Type B pancreatic cell (in vitro differentiated cells): ENCODE results near the gene APPBP2. TPM values are rescaled to one million over a fixed set of nuclear protein-coding genes. Genes with fewer than 3 reads are reported as not detected.
"Not testable (repeated sequence)": the region's sequence is repeated elsewhere in the genome, so short reads cannot be mapped to it uniquely, and the experiment has no call there.

Experiments used
- DNase-seq: peaks from one replicate; pipeline ENCODE4 v3.0.0; 2021; ENCODE audit warnings: mixed read lengths; ENCODE audit not compliant: unreplicated experiment; ENCODE audit errors: extremely low spot score
- H3K27ac Mint-ChIP-seq: 2 replicates; pipeline ENCODE4 v1.8.0; 2021; ENCODE audit warnings: mild to moderate bottlenecking, mixed read lengths
- H3K27me3 Mint-ChIP-seq: 2 replicates; pipeline ENCODE4 v1.8.0; 2021; ENCODE audit warnings: mixed read lengths
- H3K36me3 Mint-ChIP-seq: 2 replicates; pipeline ENCODE4 v1.8.0; 2021; ENCODE audit warnings: mixed read lengths
- H3K4me1 Mint-ChIP-seq: one replicate; pipeline ENCODE4 v1.8.0; 2021; ENCODE audit warnings: mixed read lengths; ENCODE audit not compliant: unreplicated experiment
- H3K4me3 Mint-ChIP-seq: 2 replicates; pipeline ENCODE4 v1.8.0; 2021; ENCODE audit warnings: mild to moderate bottlenecking, mixed read lengths
- H3K9me3 Mint-ChIP-seq: 2 replicates; pipeline ENCODE4 v1.8.0; 2021; ENCODE audit warnings: mixed read lengths
- total RNA-seq: library from RNA; stranded (reverse); gene quantifications from 2 replicates; pipeline ENCODE4 v1.2.1, GENCODE V29; 2021; ENCODE audit warnings: low replicate concordance
- TF ChIP-seq, protein P1 (sequence below): fragments of 200-600 bp; sonication (generic); conservative IDR thresholded peaks from 2 replicates; pipeline ENCODE4 v1.5.0; 2021; ENCODE audit warnings: antibody characterized with exemption, mild to moderate bottlenecking

Gene APPBP2
- total RNA-seq, 1 donor from 2014 or later, result 66.4 TPM

DNA sequence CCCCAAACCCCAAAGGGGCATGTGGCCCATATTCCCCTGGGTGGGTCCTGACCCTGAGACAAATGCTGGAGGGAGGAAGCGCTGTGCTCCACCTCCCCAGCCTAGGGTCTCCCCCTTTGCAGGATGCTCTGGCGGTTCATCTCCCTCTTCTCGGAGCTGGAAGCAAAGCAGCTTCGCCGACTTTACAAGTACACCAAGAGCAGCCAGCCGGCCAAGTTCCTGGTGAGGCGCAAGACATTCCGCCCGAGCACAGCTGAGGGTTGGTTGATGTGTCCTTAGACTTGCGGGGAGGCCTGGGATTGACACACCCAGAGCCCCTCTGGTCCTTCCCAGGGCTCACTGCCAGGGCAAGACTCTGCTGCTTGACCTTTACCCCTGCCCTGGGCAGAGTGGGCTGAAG lies 99.4 kb downstream of the APPBP2 start:
- DNase-seq, result peak; percentile 60
- Mint-ChIP-seq H3K4me3 (no peak overlapping the region), H3K36me3 (no peaks in the 10 kb centered on the region), H3K9me3 (no peaks in the 10 kb centered on the region), H3K4me1 (no peaks in the 10 kb centered on the region), H3K27me3 (peaks cover 6% of the 10 kb centered on the region), H3K27ac (no peak overlapping the region)
- TF ChIP-seq, protein P1, sequence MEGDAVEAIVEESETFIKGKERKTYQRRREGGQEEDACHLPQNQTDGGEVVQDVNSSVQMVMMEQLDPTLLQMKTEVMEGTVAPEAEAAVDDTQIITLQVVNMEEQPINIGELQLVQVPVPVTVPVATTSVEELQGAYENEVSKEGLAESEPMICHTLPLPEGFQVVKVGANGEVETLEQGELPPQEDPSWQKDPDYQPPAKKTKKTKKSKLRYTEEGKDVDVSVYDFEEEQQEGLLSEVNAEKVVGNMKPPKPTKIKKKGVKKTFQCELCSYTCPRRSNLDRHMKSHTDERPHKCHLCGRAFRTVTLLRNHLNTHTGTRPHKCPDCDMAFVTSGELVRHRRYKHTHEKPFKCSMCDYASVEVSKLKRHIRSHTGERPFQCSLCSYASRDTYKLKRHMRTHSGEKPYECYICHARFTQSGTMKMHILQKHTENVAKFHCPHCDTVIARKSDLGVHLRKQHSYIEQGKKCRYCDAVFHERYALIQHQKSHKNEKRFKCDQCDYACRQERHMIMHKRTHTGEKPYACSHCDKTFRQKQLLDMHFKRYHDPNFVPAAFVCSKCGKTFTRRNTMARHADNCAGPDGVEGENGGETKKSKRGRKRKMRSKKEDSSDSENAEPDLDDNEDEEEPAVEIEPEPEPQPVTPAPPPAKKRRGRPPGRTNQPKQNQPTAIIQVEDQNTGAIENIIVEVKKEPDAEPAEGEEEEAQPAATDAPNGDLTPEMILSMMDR, result no peak

DNA sequence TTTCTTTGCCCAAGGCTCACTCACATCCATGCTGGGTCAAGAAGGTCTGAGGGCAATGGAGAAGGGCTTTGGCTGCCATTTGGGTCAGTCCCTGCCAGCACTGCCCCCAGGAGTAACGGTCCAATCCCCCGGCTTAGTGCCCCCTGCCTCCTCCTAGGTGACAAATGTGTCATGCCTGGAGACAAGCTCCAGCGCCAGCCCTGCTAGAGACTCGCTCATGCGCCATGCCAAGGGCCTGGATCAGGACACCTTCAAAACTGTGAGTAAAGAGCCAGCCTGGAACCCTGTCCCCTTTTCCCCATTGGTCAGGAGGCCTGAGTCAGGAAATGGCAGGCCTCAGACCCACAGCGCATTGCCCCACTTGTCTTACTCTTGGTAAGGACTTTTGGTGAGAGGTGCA lies 100.4 kb downstream of the APPBP2 start:
- Mint-ChIP-seq H3K9me3 (no peaks in the 10 kb centered on the region), H3K36me3 (no peaks in the 10 kb centered on the region), H3K27me3 (peaks cover 9% of the 10 kb centered on the region), H3K27ac (no peak overlapping the region), H3K4me1 (peaks cover 5% of the 10 kb centered on the region), H3K4me3 (no peak overlapping the region)
- no peak for DNase-seq
- TF ChIP-seq, protein P1, result no peak

DNA sequence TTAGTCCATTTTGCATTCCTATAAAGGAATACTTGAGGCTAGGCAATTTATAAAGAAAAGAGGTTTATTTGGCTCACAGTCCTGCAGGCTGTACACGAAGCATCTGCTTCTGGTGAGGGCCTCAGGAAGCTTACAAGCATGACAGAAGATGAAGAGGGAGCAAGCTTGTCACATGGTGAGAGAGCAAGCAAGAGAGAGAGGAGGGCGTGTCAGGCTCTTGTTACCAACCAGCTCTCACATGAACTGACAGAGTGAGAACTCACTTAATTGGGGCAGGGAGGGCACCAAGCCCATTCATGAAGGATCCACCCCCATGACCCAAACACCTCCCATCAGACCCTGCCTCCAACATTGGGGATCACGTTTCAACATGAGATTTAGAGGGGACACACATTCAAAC lies 102.2 kb downstream of the APPBP2 start:
- no peaks in the 10 kb centered on the region for H3K36me3 Mint-ChIP-seq
- no peak overlapping the region for H3K4me3 Mint-ChIP-seq
- H3K27ac Mint-ChIP-seq, result no peak overlapping the region
- H3K4me1 Mint-ChIP-seq, result peaks cover 5% of the 10 kb centered on the region
- H3K27me3 Mint-ChIP-seq, result peaks cover 9% of the 10 kb centered on the region
- no peak for DNase-seq
- no peaks in the 10 kb centered on the region for H3K9me3 Mint-ChIP-seq
- TF ChIP-seq, protein P1, result no peak

DNA sequence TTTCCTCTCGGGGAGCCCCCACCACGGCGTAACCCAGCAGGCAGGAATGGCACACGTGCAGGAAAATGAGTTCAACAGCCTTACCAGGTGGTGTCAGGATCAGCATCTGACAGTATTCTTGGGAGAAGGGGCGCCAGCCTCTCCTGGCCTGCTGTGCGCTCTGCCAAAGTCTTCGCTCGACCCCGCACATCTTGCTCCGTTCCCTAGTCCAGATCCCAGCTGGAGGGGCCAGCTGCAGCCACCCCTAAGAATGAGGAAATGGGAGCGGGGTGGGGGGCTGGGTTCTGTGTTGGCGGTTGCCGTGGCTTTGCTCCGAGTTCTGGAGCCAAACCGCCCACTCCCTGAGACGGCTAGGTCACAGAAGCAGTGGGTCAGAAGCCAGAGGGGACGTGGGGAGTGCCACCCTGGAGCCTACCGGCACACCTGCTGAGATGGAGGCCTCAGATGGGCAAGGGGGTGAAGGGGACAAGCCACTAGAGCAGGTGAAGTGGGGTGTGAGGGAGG lies 103.8 kb downstream of the APPBP2 start, which contains the start of gene CHCT1:
Gene CHCT1, plus strand, starts transcription at position 328 of the 504 bp plus-strand sequence. Its CDS starts 104 bp downstream, at position 432.
- H3K27ac Mint-ChIP-seq, result peak within 1 kb of the TSS; percentile 69
- H3K9me3 Mint-ChIP-seq, result no peaks in the 10 kb centered on the region
- no peak for DNase-seq
- peaks cover 9% of the 10 kb centered on the region for H3K27me3 Mint-ChIP-seq
- peak within 1 kb of the TSS; percentile 82 for H3K4me3 Mint-ChIP-seq
- peaks cover 5% of the 10 kb centered on the region for H3K4me1 Mint-ChIP-seq
- H3K36me3 Mint-ChIP-seq, result no peaks in the 10 kb centered on the region
- TF ChIP-seq, protein P1, result no peak

DNA sequence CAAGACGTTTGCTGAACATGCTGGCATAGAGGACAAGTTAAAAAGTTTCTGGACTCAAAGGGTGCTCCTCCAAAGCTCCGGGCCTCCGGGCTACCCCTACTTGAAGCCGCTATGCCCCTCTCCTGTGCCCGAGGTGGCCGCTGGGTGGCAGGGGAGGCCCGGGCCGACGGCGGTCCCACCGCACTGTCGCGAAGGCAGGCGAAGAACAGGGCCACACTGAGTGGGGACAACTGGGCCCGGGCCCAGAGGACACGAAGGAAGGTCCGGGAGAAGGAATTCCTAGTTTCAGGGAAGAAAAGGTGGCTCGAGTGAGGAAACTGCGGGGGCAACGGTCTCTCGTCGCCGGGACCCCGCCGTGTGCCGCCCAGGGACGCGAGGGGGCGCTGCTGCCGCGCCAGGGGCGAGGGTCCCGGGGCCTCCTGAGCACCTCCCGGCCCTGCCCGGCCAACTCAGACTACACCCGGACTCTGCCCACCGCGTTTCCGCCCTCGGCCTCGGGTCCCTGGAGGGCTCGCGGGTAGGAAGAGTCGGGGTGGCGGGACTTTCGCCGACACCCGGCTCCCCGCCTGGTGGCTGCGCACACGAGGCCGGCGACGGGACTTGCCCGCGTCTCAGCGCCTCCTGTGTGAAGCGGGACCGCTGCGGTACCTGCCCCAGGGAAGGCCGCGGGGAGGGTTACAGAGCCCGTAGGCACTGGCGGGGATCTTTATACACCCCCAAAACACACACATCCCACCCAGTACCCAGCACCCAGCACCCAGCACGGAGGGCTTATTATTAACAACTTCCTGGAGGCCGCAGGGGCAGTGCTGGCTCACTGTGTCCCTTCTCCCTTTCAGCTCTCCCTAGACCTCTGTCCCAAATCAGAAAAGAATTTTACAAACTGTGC lies 104.5 kb downstream of the APPBP2 start:
- no peak for DNase-seq
- Mint-ChIP-seq H3K4me1 (peaks cover 5% of the 10 kb centered on the region), H3K27me3 (peaks cover 9% of the 10 kb centered on the region), H3K4me3 (peak overlapping the region; percentile 82), H3K36me3 (no peaks in the 10 kb centered on the region), H3K9me3 (no peaks in the 10 kb centered on the region), H3K27ac (peak overlapping the region; percentile 69)
- TF ChIP-seq, protein P1, result peak; percentile 99

DNA sequence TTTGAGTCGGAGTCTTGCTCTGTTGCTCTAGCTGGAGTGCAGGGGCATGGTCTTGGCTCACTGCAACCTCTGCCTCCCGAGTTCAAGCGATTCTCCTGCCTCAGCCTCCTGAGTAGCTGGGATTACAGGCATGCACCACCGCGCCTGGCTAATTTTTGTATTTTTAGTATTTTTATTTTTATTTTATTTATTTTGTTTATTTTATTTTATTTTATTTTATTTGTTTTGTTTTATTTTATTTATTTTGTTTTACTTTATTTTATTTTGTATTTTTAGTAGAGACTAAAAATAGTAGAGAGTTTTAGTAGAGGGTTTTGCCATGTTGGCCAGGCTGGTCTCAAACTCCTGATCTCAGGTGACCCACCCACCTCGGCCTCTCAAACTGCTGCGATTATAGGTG lies 106.2 kb downstream of the APPBP2 start:
- H3K27me3 Mint-ChIP-seq, H3K4me1 Mint-ChIP-seq, H3K9me3 Mint-ChIP-seq: not testable (repeated sequence)

DNA sequence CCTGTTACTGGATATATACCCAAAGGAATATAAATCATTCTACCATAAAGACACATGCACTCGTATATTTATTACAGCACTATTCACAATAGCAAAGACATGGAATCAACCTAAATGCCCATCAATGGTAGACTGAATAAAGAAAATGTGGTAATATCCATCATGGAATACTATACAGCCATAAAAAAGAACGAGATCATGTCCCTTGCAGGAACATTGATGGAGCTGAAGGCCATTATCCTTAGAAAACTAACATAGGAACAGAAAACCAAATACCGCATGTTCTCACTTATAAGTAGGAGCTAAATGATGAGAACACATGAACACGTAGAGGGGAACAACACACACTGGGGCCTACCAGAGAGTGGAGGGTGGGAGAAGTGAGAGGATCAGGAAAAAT lies 107.0 kb downstream of the APPBP2 start:
- not testable (repeated sequence) for H3K9me3 Mint-ChIP-seq, H3K36me3 Mint-ChIP-seq, H3K4me1 Mint-ChIP-seq, H3K27ac Mint-ChIP-seq, H3K27me3 Mint-ChIP-seq, DNase-seq
- peak overlapping the region; percentile 53 for H3K4me3 Mint-ChIP-seq

More for the DNA sequence above, 106.2 kb downstream of the APPBP2 start:
- not testable (repeated sequence) for DNase-seq, H3K4me3 Mint-ChIP-seq, H3K27ac Mint-ChIP-seq, H3K36me3 Mint-ChIP-seq
